ENCODE results near the gene COL20A1.

DNA sequence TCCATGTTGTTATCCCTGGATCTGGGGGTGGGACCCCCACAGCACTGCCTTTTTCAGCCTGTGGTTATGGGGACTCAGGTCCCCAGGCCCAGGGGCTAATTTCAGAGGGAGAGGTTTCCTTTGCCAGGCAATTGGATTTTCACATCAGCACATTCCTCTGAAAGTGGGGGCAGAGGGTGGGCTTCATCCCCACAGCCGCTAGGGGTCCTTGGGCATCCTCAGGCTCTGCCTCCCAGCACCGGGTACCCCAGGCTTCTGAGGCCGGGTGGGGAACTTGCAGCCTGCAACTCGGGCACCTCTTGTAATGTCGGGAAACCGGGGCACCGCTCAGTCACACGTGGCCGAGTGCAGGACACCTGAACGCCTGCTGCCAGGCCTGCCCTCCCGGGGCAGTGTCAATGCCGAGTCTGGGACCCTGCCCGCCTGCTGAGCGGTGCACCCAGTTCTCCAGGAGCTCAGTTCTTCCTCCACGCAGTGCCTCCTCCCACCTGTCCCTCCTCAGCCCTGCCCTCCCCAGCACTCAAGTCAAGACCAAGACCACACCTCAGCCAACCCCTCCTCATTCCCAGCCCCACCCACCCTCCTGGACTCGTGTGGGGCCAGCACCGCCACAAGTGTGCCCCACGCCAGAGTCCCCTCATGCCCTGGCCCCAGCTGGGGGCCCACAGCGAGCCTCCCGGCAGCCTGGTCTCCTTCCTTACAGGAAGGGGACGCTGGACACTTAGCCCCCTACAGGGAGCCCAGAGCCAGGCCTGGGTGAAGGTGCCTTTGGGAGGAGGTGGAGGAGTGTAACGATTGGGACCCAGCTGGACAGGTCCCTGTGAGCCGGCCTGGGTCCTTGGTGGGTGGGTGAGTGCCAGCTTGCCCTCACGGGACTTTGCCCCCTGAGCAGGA is 77.0 kb downstream of the COL20A1 start:
- TF ChIP-seq CTCF (conservative IDR thresholded peaks at IDR 0.05; ENCODE audit: low read depth, low read length) (no peak), EZH2phosphoT487 (IDR thresholded peaks at IDR 0.05; ENCODE audit: borderline replicate concordance, low read length) (no peak)
